A549 (cell line): ENCODE data around the gene CEPT1.

Source experiments
- GATA3 ChIP-seq: IDR thresholded peaks from 2 replicates; pipeline ENCODE4 v1.6.1; 2012; ENCODE audit warnings: borderline replicate concordance
- HEYL ChIP-seq: fragments of 250-450 bp; sonication (Bioruptor Pico); IDR thresholded peaks from 2 replicates; pipeline ENCODE4 v1.8.0; 2021; ENCODE audit warnings: mild to moderate bottlenecking, moderate library complexity
- JUN ChIP-seq, 2 experiments: fragments of >200 bp; sonication (Bioruptor Twin); formaldehyde crosslinking; IDR thresholded peaks; 2 replicates in 1 of 2; 3 replicates in 1 of 2; pipeline ENCODE4 v1.6.1; 2016 to 2017
- KDM1A ChIP-seq: fragments of 200-600 bp; sonication (generic); IDR thresholded peaks from 2 replicates; pipeline ENCODE4 v1.6.1; 2016; ENCODE audit warnings: low read depth, mild to moderate bottlenecking
- KDM5A ChIP-seq: fragments of 200-600 bp; sonication (generic); IDR thresholded peaks from 2 replicates; pipeline ENCODE4 v1.6.1; 2016; ENCODE audit warnings: antibody characterized with exemption, mild to moderate bottlenecking
- POLR2A ChIP-seq: IDR thresholded peaks from 2 replicates; pipeline ENCODE4 v1.6.1; 2012; ENCODE audit warnings: mild to moderate bottlenecking, low read length
- RNF2 ChIP-seq: fragments of 200-600 bp; sonication (generic); IDR thresholded peaks from 2 replicates; pipeline ENCODE4 v1.6.1; 2016; ENCODE audit warnings: low read depth, mild to moderate bottlenecking, antibody characterized with exemption, moderate library complexity, borderline replicate concordance
- TP53 ChIP-seq: fragments of 250-450 bp; sonication (Bioruptor Pico); IDR thresholded peaks from 2 replicates; pipeline ENCODE4 v1.5.0; 2021; ENCODE audit warnings: mild to moderate bottlenecking, moderate library complexity
- TF ChIP-seq, protein P1 (sequence below): fragments of >200 bp; sonication (Bioruptor Twin); formaldehyde crosslinking; IDR thresholded peaks from 3 replicates; pipeline ENCODE4 v1.5.1; 2016
- TF ChIP-seq, protein P2 (sequence below): fragments of 200-600 bp; sonication (generic); IDR thresholded peaks from 2 replicates; pipeline ENCODE4 v1.6.1; 2016; ENCODE audit warnings: antibody characterized with exemption, mild to moderate bottlenecking, moderate library complexity
- TF ChIP-seq, protein P3 (sequence below): fragments of 250-450 bp; sonication (Bioruptor Pico); IDR thresholded peaks from 2 replicates; pipeline ENCODE4 v1.5.0; 2021; ENCODE audit warnings: mild to moderate bottlenecking, moderate library complexity, borderline replicate concordance
- TF ChIP-seq, protein P4 (sequence below): IDR thresholded peaks from 2 replicates; pipeline ENCODE4 v1.6.1; 2012
- TF ChIP-seq, protein P5 (sequence below): fragments of 150-350 bp; IDR thresholded peaks from 2 replicates; pipeline ENCODE4 v1.6.1; 2014; ENCODE audit warnings: low read depth, mild to moderate bottlenecking, low read length
- TF ChIP-seq, protein P6 (sequence below): IDR thresholded peaks from 2 replicates; pipeline ENCODE4 v1.6.1; 2012; ENCODE audit warnings: low read depth, borderline replicate concordance

DNA sequence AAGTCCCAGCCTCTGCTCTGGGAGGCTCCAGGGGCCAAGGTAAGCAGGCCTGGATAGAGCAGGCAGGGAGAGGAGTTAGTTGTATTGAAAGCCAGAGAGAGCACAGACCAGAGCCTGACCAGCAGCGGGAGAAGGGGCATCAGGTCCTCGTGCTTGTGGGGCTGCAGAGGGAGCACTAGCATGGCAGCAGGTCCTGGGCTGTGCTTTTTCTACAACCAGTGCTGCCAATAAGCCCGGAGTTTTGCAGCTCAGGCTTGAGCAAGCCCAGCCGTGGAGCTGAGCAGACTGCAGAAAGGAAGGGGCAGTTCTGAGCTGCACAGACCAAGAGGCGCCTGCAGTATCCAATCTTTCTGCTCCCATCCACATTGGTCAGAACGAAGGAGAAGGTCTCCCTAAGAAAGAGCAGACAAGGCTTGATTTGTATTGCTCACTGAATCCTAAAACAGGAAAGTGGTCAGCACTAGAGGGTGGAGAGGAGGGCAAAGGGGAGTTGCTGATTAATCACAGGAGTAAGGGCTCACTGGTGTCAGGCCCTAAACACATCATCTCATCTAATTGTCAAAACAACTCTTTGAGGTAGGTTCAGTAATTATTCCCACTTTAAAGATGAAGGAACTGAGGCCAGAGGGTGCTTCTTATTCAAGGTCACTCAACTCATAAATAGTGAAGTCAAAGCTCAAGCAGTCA, 57.7 kb downstream of the CEPT1 start:
- no peak for TF ChIP-seq POLR2A
- TF ChIP-seq, protein P1, sequence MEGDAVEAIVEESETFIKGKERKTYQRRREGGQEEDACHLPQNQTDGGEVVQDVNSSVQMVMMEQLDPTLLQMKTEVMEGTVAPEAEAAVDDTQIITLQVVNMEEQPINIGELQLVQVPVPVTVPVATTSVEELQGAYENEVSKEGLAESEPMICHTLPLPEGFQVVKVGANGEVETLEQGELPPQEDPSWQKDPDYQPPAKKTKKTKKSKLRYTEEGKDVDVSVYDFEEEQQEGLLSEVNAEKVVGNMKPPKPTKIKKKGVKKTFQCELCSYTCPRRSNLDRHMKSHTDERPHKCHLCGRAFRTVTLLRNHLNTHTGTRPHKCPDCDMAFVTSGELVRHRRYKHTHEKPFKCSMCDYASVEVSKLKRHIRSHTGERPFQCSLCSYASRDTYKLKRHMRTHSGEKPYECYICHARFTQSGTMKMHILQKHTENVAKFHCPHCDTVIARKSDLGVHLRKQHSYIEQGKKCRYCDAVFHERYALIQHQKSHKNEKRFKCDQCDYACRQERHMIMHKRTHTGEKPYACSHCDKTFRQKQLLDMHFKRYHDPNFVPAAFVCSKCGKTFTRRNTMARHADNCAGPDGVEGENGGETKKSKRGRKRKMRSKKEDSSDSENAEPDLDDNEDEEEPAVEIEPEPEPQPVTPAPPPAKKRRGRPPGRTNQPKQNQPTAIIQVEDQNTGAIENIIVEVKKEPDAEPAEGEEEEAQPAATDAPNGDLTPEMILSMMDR, result peak; percentile 13; the same call in 1 of the 3 replicates
- TF ChIP-seq HEYL (CRISPR knock-in tag), result no peak
- TF ChIP-seq KDM1A, result no peak
- TF ChIP-seq JUN (IDR thresholded peaks at IDR 0.05), result no peak
- no peak for TF ChIP-seq KDM5A
- TF ChIP-seq GATA3, result no peak
- TF ChIP-seq, protein P2, sequence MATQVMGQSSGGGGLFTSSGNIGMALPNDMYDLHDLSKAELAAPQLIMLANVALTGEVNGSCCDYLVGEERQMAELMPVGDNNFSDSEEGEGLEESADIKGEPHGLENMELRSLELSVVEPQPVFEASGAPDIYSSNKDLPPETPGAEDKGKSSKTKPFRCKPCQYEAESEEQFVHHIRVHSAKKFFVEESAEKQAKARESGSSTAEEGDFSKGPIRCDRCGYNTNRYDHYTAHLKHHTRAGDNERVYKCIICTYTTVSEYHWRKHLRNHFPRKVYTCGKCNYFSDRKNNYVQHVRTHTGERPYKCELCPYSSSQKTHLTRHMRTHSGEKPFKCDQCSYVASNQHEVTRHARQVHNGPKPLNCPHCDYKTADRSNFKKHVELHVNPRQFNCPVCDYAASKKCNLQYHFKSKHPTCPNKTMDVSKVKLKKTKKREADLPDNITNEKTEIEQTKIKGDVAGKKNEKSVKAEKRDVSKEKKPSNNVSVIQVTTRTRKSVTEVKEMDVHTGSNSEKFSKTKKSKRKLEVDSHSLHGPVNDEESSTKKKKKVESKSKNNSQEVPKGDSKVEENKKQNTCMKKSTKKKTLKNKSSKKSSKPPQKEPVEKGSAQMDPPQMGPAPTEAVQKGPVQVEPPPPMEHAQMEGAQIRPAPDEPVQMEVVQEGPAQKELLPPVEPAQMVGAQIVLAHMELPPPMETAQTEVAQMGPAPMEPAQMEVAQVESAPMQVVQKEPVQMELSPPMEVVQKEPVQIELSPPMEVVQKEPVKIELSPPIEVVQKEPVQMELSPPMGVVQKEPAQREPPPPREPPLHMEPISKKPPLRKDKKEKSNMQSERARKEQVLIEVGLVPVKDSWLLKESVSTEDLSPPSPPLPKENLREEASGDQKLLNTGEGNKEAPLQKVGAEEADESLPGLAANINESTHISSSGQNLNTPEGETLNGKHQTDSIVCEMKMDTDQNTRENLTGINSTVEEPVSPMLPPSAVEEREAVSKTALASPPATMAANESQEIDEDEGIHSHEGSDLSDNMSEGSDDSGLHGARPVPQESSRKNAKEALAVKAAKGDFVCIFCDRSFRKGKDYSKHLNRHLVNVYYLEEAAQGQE, result no peak
- TF ChIP-seq, protein P3, sequence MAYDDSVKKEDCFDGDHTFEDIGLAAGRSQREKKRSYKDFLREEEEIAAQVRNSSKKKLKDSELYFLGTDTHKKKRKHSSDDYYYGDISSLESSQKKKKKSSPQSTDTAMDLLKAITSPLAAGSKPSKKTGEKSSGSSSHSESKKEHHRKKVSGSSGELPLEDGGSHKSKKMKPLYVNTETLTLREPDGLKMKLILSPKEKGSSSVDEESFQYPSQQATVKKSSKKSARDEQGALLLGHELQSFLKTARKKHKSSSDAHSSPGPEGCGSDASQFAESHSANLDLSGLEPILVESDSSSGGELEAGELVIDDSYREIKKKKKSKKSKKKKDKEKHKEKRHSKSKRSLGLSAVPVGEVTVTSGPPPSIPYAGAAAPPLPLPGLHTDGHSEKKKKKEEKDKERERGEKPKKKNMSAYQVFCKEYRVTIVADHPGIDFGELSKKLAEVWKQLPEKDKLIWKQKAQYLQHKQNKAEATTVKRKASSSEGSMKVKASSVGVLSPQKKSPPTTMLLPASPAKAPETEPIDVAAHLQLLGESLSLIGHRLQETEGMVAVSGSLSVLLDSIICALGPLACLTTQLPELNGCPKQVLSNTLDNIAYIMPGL, result no peak
- TF ChIP-seq, protein P4, sequence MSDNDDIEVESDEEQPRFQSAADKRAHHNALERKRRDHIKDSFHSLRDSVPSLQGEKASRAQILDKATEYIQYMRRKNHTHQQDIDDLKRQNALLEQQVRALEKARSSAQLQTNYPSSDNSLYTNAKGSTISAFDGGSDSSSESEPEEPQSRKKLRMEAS, result no peak
- TF ChIP-seq, protein P5, sequence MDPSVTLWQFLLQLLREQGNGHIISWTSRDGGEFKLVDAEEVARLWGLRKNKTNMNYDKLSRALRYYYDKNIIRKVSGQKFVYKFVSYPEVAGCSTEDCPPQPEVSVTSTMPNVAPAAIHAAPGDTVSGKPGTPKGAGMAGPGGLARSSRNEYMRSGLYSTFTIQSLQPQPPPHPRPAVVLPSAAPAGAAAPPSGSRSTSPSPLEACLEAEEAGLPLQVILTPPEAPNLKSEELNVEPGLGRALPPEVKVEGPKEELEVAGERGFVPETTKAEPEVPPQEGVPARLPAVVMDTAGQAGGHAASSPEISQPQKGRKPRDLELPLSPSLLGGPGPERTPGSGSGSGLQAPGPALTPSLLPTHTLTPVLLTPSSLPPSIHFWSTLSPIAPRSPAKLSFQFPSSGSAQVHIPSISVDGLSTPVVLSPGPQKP, result no peak
- TF ChIP-seq TP53 (CRISPR knock-in tag), result no peak
- TF ChIP-seq, protein P6, sequence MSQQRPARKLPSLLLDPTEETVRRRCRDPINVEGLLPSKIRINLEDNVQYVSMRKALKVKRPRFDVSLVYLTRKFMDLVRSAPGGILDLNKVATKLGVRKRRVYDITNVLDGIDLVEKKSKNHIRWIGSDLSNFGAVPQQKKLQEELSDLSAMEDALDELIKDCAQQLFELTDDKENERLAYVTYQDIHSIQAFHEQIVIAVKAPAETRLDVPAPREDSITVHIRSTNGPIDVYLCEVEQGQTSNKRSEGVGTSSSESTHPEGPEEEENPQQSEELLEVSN, result no peak
- no peak for TF ChIP-seq RNF2
